ENCODE measurements around the gene UBN2. TPM values are rescaled to one million over a fixed set of nuclear protein-coding genes. Genes with fewer than 3 reads are reported as not detected.

The UBN2 gene
- total and polyA plus RNA-seq, 10 of the 15 experiments (the other 5 are each of a cell fraction or from before 2014, with no cell fraction given), result 0.27 to 8.5 (median 2.5) TPM

GRCh38 chr7:139355320-139355719 lies 124.3 kb downstream of the UBN2 start (continued):
- TF ChIP-seq ZNF687 (IDR thresholded peaks at IDR 0.05) (no peak), ZNF207 (IDR thresholded peaks at IDR 0.05; ENCODE audit: borderline replicate concordance) (no peak)

Small RNA genes lying within 50 kb of the gene (small RNA-seq; reads per million reads assigned to genes)
- not detected for gene AC009220.1
- gene RNU6-206P, result not detected

Other genes starting within 250 kb of the UBN2 start
- 0.16 and 0.23 TPM in 2 replicates for gene KIAA1549, start 249.8 kb upstream of the UBN2 start, total RNA-seq (2014; rRNA removed)
- gene KIAA1549, start 249.8 kb upstream of the UBN2 start, total RNA-seq (2014; rRNA removed; fragmentation: Illumina TruSeq; extraction: Trizol), result 0.22 and 0.28 TPM in 2 replicates
- gene KIAA1549, start 249.8 kb upstream of the UBN2 start, total RNA-seq (2021), result 0.74 and 0.82 TPM in 2 replicates
- 0.20 and 0.30 TPM in 2 replicates for gene KIAA1549, start 249.8 kb upstream of the UBN2 start, polyA plus RNA-seq (2011; rRNA removed)
- gene KIAA1549, start 249.8 kb upstream of the UBN2 start, polyA plus RNA-seq (2014; fragmentation: Illumina TruSeq; extraction: Trizol), result 0.32 TPM in 2 replicates
- gene KIAA1549, start 249.8 kb upstream of the UBN2 start, polyA plus RNA-seq (2014; fragmentation: Nextera tagmentation; extraction: Ambion mirVana), result under 1 TPM; 0.02 to 0.05 TPM
- 0.19 and 0.27 TPM in 2 replicates for gene KIAA1549, start 249.8 kb upstream of the UBN2 start, polyA plus RNA-seq (2014; rRNA removed)
- gene KIAA1549, start 249.8 kb upstream of the UBN2 start, polyA plus RNA-seq (2016; fragmentation: Nextera tagmentation; extraction: Ambion mirVana), result under 1 TPM; 0.03 to 0.05 TPM
- gene ZC3HAV1L, start 195.2 kb upstream of the UBN2 start, total RNA-seq (2014; rRNA removed), result 4.7 and 4.8 TPM in 2 replicates
- 4.5 and 6.6 TPM in 2 replicates for gene ZC3HAV1L, start 195.2 kb upstream of the UBN2 start, total RNA-seq (2014; rRNA removed; fragmentation: Illumina TruSeq; extraction: Trizol)
- 10.5 and 10.6 TPM in 2 replicates for gene ZC3HAV1L, start 195.2 kb upstream of the UBN2 start, total RNA-seq (2021)
- 16.3 and 19.9 TPM in 2 replicates for gene ZC3HAV1L, start 195.2 kb upstream of the UBN2 start, polyA plus RNA-seq (2011; rRNA removed)
- 5.1 and 5.4 TPM in 2 replicates for gene ZC3HAV1L, start 195.2 kb upstream of the UBN2 start, polyA plus RNA-seq (2014; fragmentation: Illumina TruSeq; extraction: Trizol)
- under 1 TPM; 0.09 to 0.18 TPM for gene ZC3HAV1L, start 195.2 kb upstream of the UBN2 start, polyA plus RNA-seq (2014; fragmentation: Nextera tagmentation; extraction: Ambion mirVana)
- 10.8 and 11.5 TPM in 2 replicates for gene ZC3HAV1L, start 195.2 kb upstream of the UBN2 start, polyA plus RNA-seq (2014; rRNA removed)
- gene ZC3HAV1L, start 195.2 kb upstream of the UBN2 start, polyA plus RNA-seq (2016; fragmentation: Nextera tagmentation; extraction: Ambion mirVana), result 1 to 10 TPM; 4.6 to 5.2 TPM
- gene ZC3HAV1, start 121.5 kb upstream of the UBN2 start, total RNA-seq (2014; rRNA removed), result 43.1 and 45.4 TPM in 2 replicates
- 46.3 and 47.5 TPM in 2 replicates for gene ZC3HAV1, start 121.5 kb upstream of the UBN2 start, total RNA-seq (2014; rRNA removed; fragmentation: Illumina TruSeq; extraction: Trizol)
- 49.4 and 55.3 TPM in 2 replicates for gene ZC3HAV1, start 121.5 kb upstream of the UBN2 start, total RNA-seq (2021)
- gene ZC3HAV1, start 121.5 kb upstream of the UBN2 start, polyA plus RNA-seq (2011; rRNA removed), result 24.1 and 29.8 TPM in 2 replicates
- 48.5 and 58.2 TPM in 2 replicates for gene ZC3HAV1, start 121.5 kb upstream of the UBN2 start, polyA plus RNA-seq (2014; fragmentation: Illumina TruSeq; extraction: Trizol)
- gene ZC3HAV1, start 121.5 kb upstream of the UBN2 start, polyA plus RNA-seq (2014; fragmentation: Nextera tagmentation; extraction: Ambion mirVana), result 10 to 100 TPM; 18.5 to 19.7 TPM
- 32.4 and 35.2 TPM in 2 replicates for gene ZC3HAV1, start 121.5 kb upstream of the UBN2 start, polyA plus RNA-seq (2014; rRNA removed)
- 10 to 100 TPM; 46.4 to 51.4 TPM for gene ZC3HAV1, start 121.5 kb upstream of the UBN2 start, polyA plus RNA-seq (2016; fragmentation: Nextera tagmentation; extraction: Ambion mirVana)
- gene FMC1, start 110.1 kb downstream of the UBN2 start, total RNA-seq (2014; rRNA removed), result 10.5 and 11.4 TPM in 2 replicates
- gene FMC1, start 110.1 kb downstream of the UBN2 start, total RNA-seq (2014; rRNA removed; fragmentation: Illumina TruSeq; extraction: Trizol), result 5.4 and 5.5 TPM in 2 replicates
- 10.9 and 11.9 TPM in 2 replicates for gene FMC1, start 110.1 kb downstream of the UBN2 start, total RNA-seq (2021)
- gene FMC1, start 110.1 kb downstream of the UBN2 start, polyA plus RNA-seq (2011; rRNA removed), result 13.2 and 13.5 TPM in 2 replicates
- 2.7 and 4.2 TPM in 2 replicates for gene FMC1, start 110.1 kb downstream of the UBN2 start, polyA plus RNA-seq (2014; fragmentation: Illumina TruSeq; extraction: Trizol)
- gene FMC1, start 110.1 kb downstream of the UBN2 start, polyA plus RNA-seq (2014; fragmentation: Nextera tagmentation; extraction: Ambion mirVana), result 10 to 100 TPM; 50.5 to 60.4 TPM
- 16.1 and 18.1 TPM in 2 replicates for gene FMC1, start 110.1 kb downstream of the UBN2 start, polyA plus RNA-seq (2014; rRNA removed)
- 10 to 100 TPM; 57.2 to 58.9 TPM for gene FMC1, start 110.1 kb downstream of the UBN2 start, polyA plus RNA-seq (2016; fragmentation: Nextera tagmentation; extraction: Ambion mirVana)
- 48.8 and 51.8 TPM in 2 replicates for gene LUC7L2, start 128.7 kb downstream of the UBN2 start, total RNA-seq (2014; rRNA removed)
- 68.4 and 69.3 TPM in 2 replicates for gene LUC7L2, start 128.7 kb downstream of the UBN2 start, total RNA-seq (2014; rRNA removed; fragmentation: Illumina TruSeq; extraction: Trizol)
- 86.5 and 98.7 TPM in 2 replicates for gene LUC7L2, start 128.7 kb downstream of the UBN2 start, total RNA-seq (2021)
- gene LUC7L2, start 128.7 kb downstream of the UBN2 start, polyA plus RNA-seq (2011; rRNA removed), result 66.3 and 82.2 TPM in 2 replicates
- 78.7 and 100.0 TPM in 2 replicates for gene LUC7L2, start 128.7 kb downstream of the UBN2 start, polyA plus RNA-seq (2014; fragmentation: Illumina TruSeq; extraction: Trizol)
- 10 to 100 TPM; 31.7 to 37.8 TPM for gene LUC7L2, start 128.7 kb downstream of the UBN2 start, polyA plus RNA-seq (2014; fragmentation: Nextera tagmentation; extraction: Ambion mirVana)
- gene LUC7L2, start 128.7 kb downstream of the UBN2 start, polyA plus RNA-seq (2014; rRNA removed), result 57.6 and 69.1 TPM in 2 replicates
- gene LUC7L2, start 128.7 kb downstream of the UBN2 start, polyA plus RNA-seq (2016; fragmentation: Nextera tagmentation; extraction: Ambion mirVana), result 10 to 100 TPM; 68.0 to 75.7 TPM